Measurements from ENCODE around the gene SLC24A4. TPM values are rescaled to one million over a fixed set of nuclear protein-coding genes. Genes with fewer than 3 reads are reported as not detected.

SLC24A4 gene
- total RNA-seq (2014; rRNA removed; shearing (Covaris generic)), result under 0.01 TPM in 1 of 2 replicates, not detected in the other
- polyA plus RNA-seq (2014; cell fraction: nucleus; rRNA removed), result 0.01 TPM in 1 of 2 replicates, not detected in the other

- no peak for DNase-seq (ENCODE audit: extremely low read depth, low read depth)
These were observed at the start of gene SLC24A4 for GRCh38 chr14:92323011-92323915. Gene SLC24A4 (plus strand): TSS chr14:92323165. CDS start chr14:92323831, 666 bp downstream.

GRCh38 chr14:92273166-92273565 lies 49.8 kb upstream of the SLC24A4 start:
- no peak for DNase-seq (ENCODE audit: extremely low read depth, low read depth)

- no peak for DNase-seq (ENCODE audit: extremely low read depth, low read depth)
These were observed 48.9 kb upstream of the SLC24A4 start for GRCh38 chr14:92274055-92274454.

GRCh38 chr14:92276074-92276473 lies 46.9 kb upstream of the SLC24A4 start:
- no peak for DNase-seq (ENCODE audit: extremely low read depth, low read depth)

GRCh38 chr14:92277031-92277430 lies 45.9 kb upstream of the SLC24A4 start:
- no peak for DNase-seq (ENCODE audit: extremely low read depth, low read depth)

- no peak for DNase-seq (ENCODE audit: extremely low read depth, low read depth)
These were observed 42.3 kb upstream of the SLC24A4 start for GRCh38 chr14:92280554-92281262.

- no peak for DNase-seq (ENCODE audit: extremely low read depth, low read depth)
These were observed 40.3 kb upstream of the SLC24A4 start for GRCh38 chr14:92282669-92283068.

GRCh38 chr14:92285311-92285710 lies 37.7 kb upstream of the SLC24A4 start:
- no peak for DNase-seq (ENCODE audit: extremely low read depth, low read depth)

GRCh38 chr14:92287987-92288386 lies 35.0 kb upstream of the SLC24A4 start:
- DNase-seq (ENCODE audit: extremely low read depth, low read depth), result no peak

GRCh38 chr14:92288994-92289660 lies 33.8 kb upstream of the SLC24A4 start:
- no peak for DNase-seq (ENCODE audit: extremely low read depth, low read depth)

GRCh38 chr14:92292673-92293072 lies 30.3 kb upstream of the SLC24A4 start:
- no peak for DNase-seq (ENCODE audit: extremely low read depth, low read depth)

GRCh38 chr14:92294506-92294905 lies 28.5 kb upstream of the SLC24A4 start:
- no peak for DNase-seq (ENCODE audit: extremely low read depth, low read depth)

- DNase-seq (ENCODE audit: extremely low read depth, low read depth), result no peak
These were observed 25.0 kb upstream of the SLC24A4 start for GRCh38 chr14:92297818-92298595.

GRCh38 chr14:92302481-92302880 lies 20.5 kb upstream of the SLC24A4 start:
- no peak for DNase-seq (ENCODE audit: extremely low read depth, low read depth)

- DNase-seq (ENCODE audit: extremely low read depth, low read depth), result no peak
These were observed 14.2 kb upstream of the SLC24A4 start for GRCh38 chr14:92308716-92309115.

GRCh38 chr14:92309968-92310530 lies 12.9 kb upstream of the SLC24A4 start:
- DNase-seq (ENCODE audit: extremely low read depth, low read depth), result no peak

- no peak for DNase-seq (ENCODE audit: extremely low read depth, low read depth)
These were observed 12.1 kb upstream of the SLC24A4 start for GRCh38 chr14:92310776-92311375.

- no peak for DNase-seq (ENCODE audit: extremely low read depth, low read depth)
These were observed 8.8 kb upstream of the SLC24A4 start for GRCh38 chr14:92314182-92314581.

- DNase-seq (ENCODE audit: extremely low read depth, low read depth), result no peak
These were observed 7.7 kb upstream of the SLC24A4 start for GRCh38 chr14:92315050-92315805.

Measured in NCI-H460 (cell line).